SK-N-SH treated with all-trans-retinoic acid at 6 μM for 48 hours (cell line): ENCODE data around the gene SFTPD.

Experiments used
- ATAC-seq: fragments of 200-7000 bp; cut with Tn5 transposase; 3 replicates; pipeline ENCODE4 v1.9.1; 2020; ENCODE audit warnings: mild to moderate bottlenecking, moderate library complexity
- ARNTL ChIP-seq: fragments of 450-650 bp; formaldehyde crosslinking; IDR thresholded peaks from 2 replicates; pipeline ENCODE4 v1.5.0; 2020; ENCODE audit warnings: low read depth, mild to moderate bottlenecking, moderate library complexity, borderline replicate concordance
- BACH2 ChIP-seq: fragments of 250-450 bp; sonication (Bioruptor Pico); IDR thresholded peaks from 2 replicates; pipeline ENCODE4 v1.9.0; 2021; ENCODE audit warnings: mild to moderate bottlenecking, borderline replicate concordance
- CREB5 ChIP-seq: fragments of 250-450 bp; sonication (Bioruptor Pico); IDR thresholded peaks from 2 replicates; pipeline ENCODE4 v1.5.1; 2020; ENCODE audit warnings: low read depth, mild to moderate bottlenecking, moderate library complexity
- CSDC2 ChIP-seq: fragments of 250-450 bp; sonication (Bioruptor Pico); IDR thresholded peaks from 2 replicates; pipeline ENCODE4 v1.5.0; 2020; ENCODE audit warnings: mild to moderate bottlenecking, moderate library complexity
- CSRNP3 ChIP-seq: fragments of 250-450 bp; sonication (Bioruptor Pico); IDR thresholded peaks from 2 replicates; pipeline ENCODE4 v1.5.1; 2021; ENCODE audit warnings: mild to moderate bottlenecking, moderate library complexity
- ESRRG ChIP-seq: fragments of 250-450 bp; sonication (Bioruptor Pico); IDR thresholded peaks from 2 replicates; pipeline ENCODE4 v1.6.1; 2021; ENCODE audit warnings: mild to moderate bottlenecking
- GLIS3 ChIP-seq: fragments of 250-450 bp; sonication (Bioruptor Pico); IDR thresholded peaks from 2 replicates; pipeline ENCODE4 v1.5.0; 2020; ENCODE audit warnings: mild to moderate bottlenecking, moderate library complexity
- ISL1 ChIP-seq: fragments of 250-450 bp; sonication (Bioruptor Pico); IDR thresholded peaks from 2 replicates; pipeline ENCODE4 v2.1.2; 2022; ENCODE audit warnings: mild to moderate bottlenecking, moderate library complexity
- OSR1 ChIP-seq: fragments of 250-450 bp; sonication (Bioruptor Pico); IDR thresholded peaks from 2 replicates; pipeline ENCODE4 v1.8.0; 2022; ENCODE audit warnings: moderate library complexity, mild to moderate bottlenecking, inconsistent platforms
- PATZ1 ChIP-seq: fragments of 250-450 bp; sonication (Bioruptor Pico); IDR thresholded peaks from 2 replicates; pipeline ENCODE4 v1.8.0; 2020; ENCODE audit warnings: mild to moderate bottlenecking, moderate library complexity, borderline replicate concordance
- POU6F1 ChIP-seq: fragments of 250-450 bp; sonication (Bioruptor Pico); IDR thresholded peaks from 2 replicates; pipeline ENCODE4 v1.8.0; 2021; ENCODE audit warnings: low read depth, mild to moderate bottlenecking, moderate library complexity, borderline replicate concordance
- PPARA ChIP-seq: fragments of 250-450 bp; sonication (Bioruptor Pico); IDR thresholded peaks from 2 replicates; pipeline ENCODE4 v1.5.0; 2020; ENCODE audit warnings: mild to moderate bottlenecking, borderline replicate concordance
- RARB ChIP-seq: fragments of 250-450 bp; sonication (Bioruptor Pico); IDR thresholded peaks from 2 replicates; pipeline ENCODE4 v1.8.0; 2021; ENCODE audit warnings: mild to moderate bottlenecking, moderate library complexity
- SNAI2 ChIP-seq: fragments of 250-450 bp; sonication (Bioruptor Pico); IDR thresholded peaks from 2 replicates; pipeline ENCODE4 v1.5.0; 2020; ENCODE audit warnings: mild to moderate bottlenecking, moderate library complexity
- TCF4 ChIP-seq: fragments of 250-450 bp; sonication (Bioruptor Pico); IDR thresholded peaks from 2 replicates; pipeline ENCODE4 v1.8.0; 2021; ENCODE audit warnings: mild to moderate bottlenecking, moderate library complexity, borderline replicate concordance
- TOX ChIP-seq: fragments of 250-450 bp; sonication (Bioruptor Pico); IDR thresholded peaks from 2 replicates; pipeline ENCODE4 v1.8.0; 2021; ENCODE audit warnings: mild to moderate bottlenecking, moderate library complexity, borderline replicate concordance
- TSHZ2 ChIP-seq: fragments of 250-450 bp; sonication (Bioruptor Pico); IDR thresholded peaks from 2 replicates; pipeline ENCODE4 v1.5.0; 2020; ENCODE audit warnings: mild to moderate bottlenecking, moderate library complexity
- ZFP3 ChIP-seq: fragments of 250-450 bp; sonication (Bioruptor Pico); IDR thresholded peaks from 2 replicates; pipeline ENCODE4 v1.5.0; 2020; ENCODE audit warnings: mild to moderate bottlenecking, moderate library complexity
- ZFP30 ChIP-seq: fragments of 450-650 bp; formaldehyde crosslinking; IDR thresholded peaks from 2 replicates; pipeline ENCODE4 v1.5.0; 2022; ENCODE audit warnings: mild to moderate bottlenecking, moderate library complexity
- ZNF565 ChIP-seq: fragments of 450-650 bp; formaldehyde crosslinking; conservative IDR thresholded peaks from 2 replicates; pipeline ENCODE4 v1.5.0; 2020; ENCODE audit warnings: low read depth, mild to moderate bottlenecking, moderate library complexity
- ZNF70 ChIP-seq: fragments of 450-650 bp; formaldehyde crosslinking; IDR thresholded peaks from 2 replicates; pipeline ENCODE4 v1.5.0; 2020; ENCODE audit warnings: mild to moderate bottlenecking, moderate library complexity
- ZNF8 ChIP-seq: fragments of 450-650 bp; formaldehyde crosslinking; IDR thresholded peaks from 2 replicates; pipeline ENCODE4 v1.5.0; 2020; ENCODE audit warnings: mild to moderate bottlenecking, moderate library complexity

SFTPD gene

GRCh38 chr10:79910836-79911235 lies 38.1 kb downstream of the SFTPD start:
- no peak for ATAC-seq
- TF ChIP-seq ZNF565 (CRISPR knock-in tag), result no peak
- TF ChIP-seq OSR1 (CRISPR knock-in tag), result no peak
- no peak for TF ChIP-seq ZNF8
- no peak for TF ChIP-seq BACH2 (CRISPR knock-in tag)
- TF ChIP-seq CSDC2, result no peak
- no peak for TF ChIP-seq TSHZ2 (CRISPR knock-in tag)
- TF ChIP-seq PPARA (CRISPR knock-in tag), result no peak
- TF ChIP-seq ESRRG (CRISPR knock-in tag), result no peak
- no peak for TF ChIP-seq RARB
- no peak for TF ChIP-seq PATZ1
- TF ChIP-seq CSRNP3 (CRISPR knock-in tag), result no peak
- no peak for TF ChIP-seq TOX (CRISPR knock-in tag)

GRCh38 chr10:79910344-79910743 lies 38.6 kb downstream of the SFTPD start:
- TF ChIP-seq BACH2 (CRISPR knock-in tag), result no peak
- TF ChIP-seq TSHZ2 (CRISPR knock-in tag), result no peak
- no peak for TF ChIP-seq GLIS3 (CRISPR knock-in tag)
- TF ChIP-seq ISL1, result no peak
- no peak for TF ChIP-seq CSRNP3 (CRISPR knock-in tag)
- TF ChIP-seq ZNF70 (CRISPR knock-in tag), result no peak
- no peak for TF ChIP-seq TCF4 (CRISPR knock-in tag)
- TF ChIP-seq CREB5 (CRISPR knock-in tag), result no peak
- TF ChIP-seq OSR1 (CRISPR knock-in tag), result no peak
- no peak for TF ChIP-seq PPARA (CRISPR knock-in tag)
- TF ChIP-seq ZFP30 (CRISPR knock-in tag), result no peak
- no peak for TF ChIP-seq ZFP3
- TF ChIP-seq POU6F1 (CRISPR knock-in tag), result no peak
- no peak for TF ChIP-seq ESRRG (CRISPR knock-in tag)
- no peak for TF ChIP-seq ARNTL (CRISPR knock-in tag)
- TF ChIP-seq RARB, result no peak
- TF ChIP-seq CSDC2, result no peak
- TF ChIP-seq SNAI2 (CRISPR knock-in tag), result no peak
- TF ChIP-seq ZNF565 (CRISPR knock-in tag), result no peak
- no peak for ATAC-seq
